ENCODE data around the gene SFXN3.

SFXN3 gene

DNA sequence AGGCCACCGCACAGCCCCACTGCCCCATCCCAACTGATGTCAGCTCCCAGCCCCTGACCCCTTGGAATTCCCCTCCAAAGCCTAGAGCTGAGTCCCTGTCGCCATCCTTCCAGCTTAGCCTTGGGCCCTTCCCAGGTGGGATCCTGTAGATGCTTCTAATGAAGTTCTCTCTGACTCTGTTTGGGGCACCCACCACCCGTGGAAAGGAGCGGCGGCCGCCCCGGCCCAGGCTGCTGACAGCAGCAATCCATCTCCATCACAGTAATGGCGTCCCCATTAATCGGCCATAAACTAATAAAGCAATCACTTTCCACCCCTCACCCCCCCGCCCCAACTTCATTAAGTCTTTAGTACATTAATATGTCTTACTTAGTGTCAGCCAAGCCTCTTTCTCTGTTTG lies 56.3 kb downstream of the SFXN3 start:
- H3K4me1 ChIP-seq = no peaks in the 10 kb centered on the region
- H3K9ac ChIP-seq = no peak overlapping the region
- H4K20me1 ChIP-seq = peaks cover 0 to 3% (median 0%) of the 10 kb centered on the region in 11 experiments; a peak in 4 of 22 replicates
- H3K36me3 ChIP-seq = no peaks in the 10 kb centered on the region
- no peak overlapping the region for H3K4me2 ChIP-seq
- H3K27me3 ChIP-seq = peaks cover 22 to 81% (median 63%) of the 10 kb centered on the region in 11 experiments; a peak in 20 of 22 replicates
- H3K4me3 ChIP-seq = no peak overlapping the region
- no peak overlapping the region for H3K27ac ChIP-seq
- no peaks in the 10 kb centered on the region for H3K9me3 ChIP-seq (replicated peaks in 1 of 11)
- no peak for TF ChIP-seq Cebpa-rat (IDR thresholded peaks at IDR 0.05)

DNA sequence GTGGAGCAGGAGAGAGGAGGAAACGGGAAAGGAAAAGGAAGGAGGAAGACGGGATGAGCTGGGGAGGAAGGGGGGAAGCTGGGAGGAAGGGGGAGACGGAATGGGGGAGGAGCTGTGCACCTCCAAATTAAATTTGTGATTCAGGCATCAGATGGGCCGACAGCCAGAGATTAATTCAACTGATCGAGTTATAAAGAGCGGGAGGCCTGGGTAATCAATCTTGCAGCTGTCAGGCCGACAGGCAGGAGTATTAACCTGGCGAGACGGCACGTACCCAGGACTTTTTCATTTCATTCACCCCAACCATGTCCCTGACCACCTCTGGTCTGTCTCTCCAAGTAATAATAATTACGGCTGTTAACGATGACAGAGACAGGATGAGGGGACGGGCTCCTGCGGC lies 56.9 kb downstream of the SFXN3 start:
- H3K27ac ChIP-seq = no peak overlapping the region
- no peak overlapping the region for H3K9ac ChIP-seq
- no peaks in the 10 kb centered on the region for H3K9me3 ChIP-seq (replicated peaks in 1 of 11)
- peaks cover 0 to 3% (median 0%) of the 10 kb centered on the region in 11 experiments; a peak in 5 of 22 replicates for H4K20me1 ChIP-seq
- H3K27me3 ChIP-seq = peaks cover 26 to 81% (median 64%) of the 10 kb centered on the region in 11 experiments; a peak in 21 of 22 replicates
- no peak for TF ChIP-seq Cebpa-rat (IDR thresholded peaks at IDR 0.05)
- no peaks in the 10 kb centered on the region for H3K4me1 ChIP-seq
- H3K4me2 ChIP-seq = no peak overlapping the region
- H3K36me3 ChIP-seq = no peaks in the 10 kb centered on the region
- H3K4me3 ChIP-seq = no peak overlapping the region

DNA sequence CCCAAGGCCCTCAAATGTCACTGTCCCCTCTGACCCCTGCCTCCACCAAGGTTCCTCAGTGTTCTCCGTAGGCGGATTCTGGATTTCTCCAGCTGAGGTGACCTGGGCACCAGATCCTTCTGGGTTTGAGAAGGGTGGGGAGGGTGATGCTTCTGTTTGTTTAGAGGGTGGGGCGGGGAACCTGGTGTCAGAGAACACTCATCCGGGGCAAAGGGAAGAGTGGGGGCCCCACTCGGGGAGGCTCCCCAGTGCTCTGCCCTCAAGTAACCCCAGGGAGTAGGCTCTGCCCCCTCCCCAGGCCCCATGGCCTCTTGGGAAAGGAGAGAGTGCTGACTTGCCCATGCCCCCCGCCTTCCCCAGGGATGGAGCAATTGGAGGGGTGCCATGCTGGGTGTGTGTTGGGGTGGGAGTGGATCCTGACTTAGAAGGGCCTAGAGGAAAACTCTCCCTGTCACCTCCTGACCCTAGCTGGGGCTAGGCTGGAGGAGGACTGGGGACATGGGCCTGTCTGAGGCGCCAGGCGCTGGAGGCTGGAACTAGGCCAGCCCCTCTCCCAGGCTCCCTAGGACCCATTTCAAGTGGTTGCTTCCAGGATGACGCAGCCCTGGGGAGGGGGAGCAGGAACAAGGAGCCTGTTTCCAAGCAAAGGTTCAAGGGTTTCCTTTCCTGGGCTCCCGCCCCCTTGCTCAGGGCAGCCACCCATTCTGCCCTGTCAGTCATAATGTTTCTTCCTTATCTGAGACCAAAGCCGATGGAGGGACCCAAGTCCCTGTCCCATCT lies 58.7 kb downstream of the SFXN3 start:
- H3K27me3 ChIP-seq = peaks cover 20 to 81% (median 69%) of the 10 kb centered on the region in 11 experiments
- no peaks in the 10 kb centered on the region for H3K36me3 ChIP-seq
- H3K9ac ChIP-seq = no peak overlapping the region
- peaks cover 0 to 16% (median 0%) of the 10 kb centered on the region in 11 experiments; a peak in 5 of 22 replicates for H4K20me1 ChIP-seq
- no peaks in the 10 kb centered on the region for H3K9me3 ChIP-seq (replicated peaks in 1 of 11)
- H3K4me3 ChIP-seq = no peak overlapping the region
- no peaks in the 10 kb centered on the region for H3K4me1 ChIP-seq
- TF ChIP-seq Cebpa-rat (IDR thresholded peaks at IDR 0.05) = no peak
- no peak overlapping the region for H3K4me2 ChIP-seq
- H3K27ac ChIP-seq = no peak overlapping the region

DNA sequence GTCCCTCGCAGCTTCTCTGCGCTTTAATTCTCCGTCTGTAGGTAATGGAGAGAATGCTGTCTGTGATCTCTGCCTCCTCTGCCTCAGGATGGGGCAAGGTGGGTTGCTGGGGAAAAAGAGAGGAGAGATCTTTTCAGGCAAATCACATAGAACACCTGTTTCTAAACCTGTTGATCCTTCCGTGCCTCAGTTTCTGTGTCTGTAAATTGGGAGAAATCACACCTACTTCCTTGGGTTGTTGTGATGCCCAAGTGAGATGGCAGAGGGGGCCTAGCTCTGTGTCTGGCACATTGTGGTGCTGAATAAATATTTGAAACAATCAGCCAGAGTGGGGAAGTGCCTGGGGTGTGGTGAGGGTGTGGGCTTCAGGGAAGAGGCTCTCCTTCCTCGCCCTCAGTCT lies 59.6 kb downstream of the SFXN3 start:
- no peak overlapping the region for H3K4me3 ChIP-seq
- H3K4me1 ChIP-seq = peaks cover 0 to 3% (median under 1%) of the 10 kb centered on the region in 10 experiments; a peak in 3 of 20 replicates
- H3K4me2 ChIP-seq = no peak overlapping the region
- no peaks in the 10 kb centered on the region for H3K9me3 ChIP-seq (replicated peaks in 1 of 11)
- peaks cover 0 to 16% (median 0%) of the 10 kb centered on the region in 11 experiments; a peak in 5 of 22 replicates for H4K20me1 ChIP-seq
- H3K36me3 ChIP-seq = no peaks in the 10 kb centered on the region
- peaks cover 20 to 79% (median 69%) of the 10 kb centered on the region in 11 experiments; a peak in 20 of 22 replicates for H3K27me3 ChIP-seq
- H3K9ac ChIP-seq = no peak overlapping the region
- H3K27ac ChIP-seq = no peak overlapping the region
- TF ChIP-seq Cebpa-rat (IDR thresholded peaks at IDR 0.05) = no peak
